ENCODE results near the gene FAM53C. TPM values are rescaled to one million over a fixed set of nuclear protein-coding genes. Genes with fewer than 3 reads are reported as not detected.
"Not testable (repeated sequence)": the region's sequence is repeated elsewhere in the genome, so short reads cannot be mapped to it uniquely, and the experiment has no call there.

Gene FAM53C
- 29.8 TPM for polyA plus RNA-seq (2013, experiment 1 of 2; ENCODE audit: insufficient read length)
- polyA plus RNA-seq (2013, experiment 2 of 2; ENCODE audit: insufficient read length) = 19.8 TPM

DNA sequence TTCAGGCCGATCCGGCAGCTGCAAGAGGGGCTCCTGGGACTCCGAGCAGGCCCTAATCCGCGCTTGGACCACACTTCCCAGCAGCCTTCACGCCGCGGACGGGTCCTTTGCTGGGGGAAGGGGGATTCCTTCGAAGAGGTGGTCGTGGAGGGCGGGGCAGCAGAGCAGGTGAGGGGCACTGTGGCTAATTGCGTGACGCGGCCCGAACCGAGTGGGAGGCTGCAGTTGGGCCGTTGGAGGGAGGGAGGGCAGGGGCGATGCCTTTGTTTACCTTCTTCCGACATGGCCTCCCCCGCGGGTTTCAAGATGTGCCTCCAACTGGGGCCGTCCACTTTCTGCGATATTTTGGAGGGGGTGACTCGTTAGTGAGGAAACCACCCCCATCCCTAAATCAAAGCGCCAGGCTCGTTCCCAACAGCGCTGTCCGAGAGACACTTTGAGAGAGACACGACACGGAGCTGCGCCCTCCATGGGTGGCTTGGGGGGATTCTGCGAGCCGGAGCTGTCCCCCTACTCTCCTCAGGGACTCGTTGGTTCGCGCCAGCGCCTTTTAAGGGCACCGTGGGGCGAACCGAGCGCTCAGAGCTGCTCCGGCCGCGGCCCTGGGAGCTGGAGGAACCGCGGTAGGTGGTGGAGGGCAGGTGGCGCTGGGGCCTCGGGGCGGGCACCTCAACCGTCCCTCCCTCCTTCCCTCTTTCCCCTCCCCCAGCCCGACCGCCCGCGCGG lies at the start of gene FAM53C:
FAM53C (plus strand) TSS at position 582 of the 726 bp plus-strand sequence. CDS start 3,070 bp downstream, outside the sequence.
- DNase-seq = peak; percentile 91

DNA sequence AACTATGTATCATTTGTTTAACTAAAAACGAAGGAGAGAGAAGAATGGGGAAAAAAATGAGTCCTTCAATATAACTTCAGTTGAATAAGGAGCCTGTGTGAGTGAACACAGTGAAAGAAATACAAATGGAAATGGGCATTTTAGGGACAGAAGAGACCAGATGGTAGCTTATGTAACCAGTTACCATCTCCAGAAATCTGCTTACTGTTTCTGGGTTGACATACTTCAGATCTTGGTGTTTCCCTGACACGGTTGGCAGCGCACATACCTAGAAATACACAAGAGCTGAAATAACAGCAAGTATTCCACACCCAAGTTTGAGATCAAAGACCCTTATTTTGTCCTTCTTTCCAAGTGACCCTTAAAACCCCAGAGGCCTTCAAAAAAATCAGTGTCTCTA lies 48.8 kb upstream of the FAM53C start:
- no peak for DNase-seq

- peak; percentile 5 for DNase-seq
These were observed 34.7 kb upstream of the FAM53C start for GRCh38 chr5:138303372-138303771.

DNA sequence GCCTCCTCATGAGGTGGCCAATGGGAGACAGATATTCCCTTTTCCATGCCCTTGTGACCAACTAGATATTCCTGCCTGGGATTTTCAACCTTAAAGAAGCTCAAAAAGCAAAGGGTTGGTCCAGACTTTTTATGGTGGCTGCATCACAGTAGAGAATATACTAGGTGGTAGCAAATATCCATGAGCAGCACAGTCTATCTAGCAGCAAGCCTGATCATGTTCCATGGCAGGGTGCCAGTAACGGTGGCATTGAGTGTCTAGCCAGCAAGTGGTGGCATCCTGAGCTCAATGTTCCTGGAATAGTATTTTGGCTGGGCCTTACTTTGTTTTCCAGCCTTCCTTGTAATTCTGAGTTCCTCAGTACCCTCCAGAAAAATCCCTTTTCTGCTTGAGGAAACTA lies 32.3 kb upstream of the FAM53C start:
- no peak for DNase-seq

- DNase-seq = no peak
These were observed 22.3 kb upstream of the FAM53C start for GRCh38 chr5:138315751-138316278.

DNA sequence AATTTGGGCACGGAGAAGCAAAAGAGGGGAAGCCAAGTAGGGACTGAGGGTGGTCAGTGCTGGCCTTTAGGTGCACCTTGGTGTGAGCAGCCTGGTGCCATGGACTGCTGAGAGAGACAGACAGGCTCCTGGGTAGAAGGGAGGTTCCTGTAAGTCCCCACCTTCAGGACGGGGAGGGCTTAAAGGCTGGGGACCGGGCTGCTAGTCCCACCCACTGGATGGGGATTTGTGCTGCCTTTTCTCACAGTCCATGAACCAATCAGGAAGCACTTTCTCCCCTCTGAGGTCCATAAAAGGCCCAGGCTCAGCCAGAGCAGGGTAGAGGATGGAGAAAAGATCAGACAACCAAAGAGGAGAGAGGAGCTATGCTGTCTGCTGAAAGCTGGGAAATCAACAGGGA lies 21.7 kb upstream of the FAM53C start:
- DNase-seq = no peak

- DNase-seq = not testable (repeated sequence)
These were observed 19.9 kb upstream of the FAM53C start for GRCh38 chr5:138318211-138318610.

- DNase-seq = no peak
These were observed 7.1 kb upstream of the FAM53C start for GRCh38 chr5:138330813-138331448.

DNA sequence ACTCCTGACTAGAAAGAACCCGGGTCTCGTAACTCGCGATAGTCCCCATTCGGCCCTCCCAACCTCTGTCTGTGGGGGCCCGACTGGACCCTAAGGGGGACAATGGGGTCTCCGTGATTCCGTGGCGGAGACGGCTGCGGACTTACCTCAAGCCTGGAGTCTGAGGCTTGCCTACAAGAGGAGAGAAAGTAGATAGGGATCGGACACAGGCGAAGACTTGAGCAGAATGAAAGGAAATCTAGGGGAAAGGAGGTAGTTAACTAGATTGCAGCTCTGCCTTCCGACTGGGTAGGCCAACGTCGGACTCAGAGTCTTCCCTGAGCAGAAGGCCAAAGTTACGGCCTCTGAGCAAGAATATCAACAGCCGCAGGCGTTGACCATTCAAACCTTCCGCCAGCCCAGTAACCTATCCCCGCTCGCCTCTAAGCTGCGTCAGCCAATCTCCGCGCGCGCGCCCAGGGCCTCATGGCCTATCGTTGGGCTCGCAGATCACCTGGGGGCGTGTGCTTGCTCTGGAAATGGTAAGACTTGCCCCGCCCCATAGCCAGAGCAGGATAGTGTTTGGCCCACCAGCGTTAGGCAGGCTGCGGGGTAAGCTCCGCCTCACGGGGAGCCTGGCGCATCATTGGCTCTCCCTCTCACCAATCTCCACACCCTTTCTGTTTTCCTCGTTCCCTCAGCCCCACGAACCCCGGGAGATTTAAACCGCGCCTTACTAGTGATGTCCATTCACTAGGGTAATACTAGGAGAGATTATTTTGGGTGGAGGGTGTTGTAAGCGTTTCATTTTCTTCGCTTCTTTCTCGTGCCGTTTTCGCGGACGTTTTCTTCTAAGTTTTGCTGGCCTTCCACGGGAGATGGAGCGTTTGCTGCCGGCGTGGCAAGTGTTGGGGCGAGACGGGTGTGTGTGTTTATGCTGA lies 6.4 kb upstream of the FAM53C start, which contains the start of gene CDC25C:
CDC25C (minus strand) TSS at position 356 of the 920 bp plus-strand sequence. CDS start 624 bp downstream, outside the sequence.
- peak; percentile 100 for DNase-seq

DNA sequence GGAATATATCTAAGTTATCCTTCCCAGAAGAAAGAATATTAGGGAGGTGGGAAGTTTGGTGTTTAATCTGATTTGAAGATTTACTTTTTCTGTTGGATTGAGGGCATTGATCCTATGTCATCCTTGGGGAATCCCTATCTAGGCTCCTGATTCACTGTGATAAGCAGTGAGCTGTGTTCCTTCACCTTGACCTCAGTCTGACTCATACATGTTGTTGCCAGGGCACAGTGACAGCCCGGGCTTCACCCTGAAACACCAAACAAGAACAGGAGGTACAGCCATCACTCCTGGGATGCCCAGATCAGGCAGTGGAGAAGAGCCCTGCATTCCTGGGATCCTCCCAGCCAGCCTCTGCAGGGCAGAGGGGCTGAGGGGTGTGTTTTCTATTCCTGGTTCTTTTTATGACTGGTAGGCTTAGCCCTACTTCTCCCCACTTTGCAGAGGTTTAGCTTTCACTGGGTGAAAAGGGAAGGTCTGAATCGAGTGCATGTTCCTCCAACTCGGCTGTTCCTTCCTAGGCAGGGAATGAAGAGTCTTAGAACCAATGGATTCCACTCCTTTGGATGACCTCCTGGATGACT lies 3.1 kb upstream of the FAM53C start:
- DNase-seq = no peak

DNA sequence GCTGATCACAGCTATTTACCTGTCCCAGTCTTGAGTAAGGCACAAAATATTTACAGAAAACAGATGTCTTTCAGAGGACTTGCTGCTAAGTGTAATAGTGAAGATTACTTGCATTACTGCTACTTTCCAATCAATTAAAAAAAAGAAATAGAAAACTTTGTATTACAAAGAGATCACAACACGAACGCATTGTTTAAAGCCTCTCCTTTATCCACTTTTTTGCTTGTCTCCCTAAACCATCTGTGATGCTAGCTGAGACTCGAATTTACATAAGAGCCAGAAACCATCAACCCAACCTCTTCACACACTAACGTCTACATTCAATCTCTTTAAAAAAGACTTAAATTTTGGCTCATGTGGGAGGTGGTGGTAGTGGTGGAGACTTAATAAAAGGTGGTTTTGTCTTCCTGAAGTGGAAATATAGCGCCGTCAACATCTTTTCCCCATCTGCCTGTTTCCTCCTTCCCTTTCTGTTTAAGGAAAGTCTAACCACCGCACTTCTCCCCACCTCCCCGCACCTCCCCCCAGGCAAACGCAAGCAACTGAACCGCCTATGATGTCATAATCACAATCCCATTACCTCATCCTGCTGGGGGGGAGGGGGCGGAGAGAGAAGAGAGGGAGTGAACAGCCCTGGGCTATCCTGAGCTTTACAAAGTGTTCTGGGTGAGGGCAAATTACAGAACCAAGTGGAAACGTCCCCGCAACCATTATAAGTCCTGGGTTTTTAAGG lies 948 bp upstream of the FAM53C start:
- no peak for DNase-seq

DNA sequence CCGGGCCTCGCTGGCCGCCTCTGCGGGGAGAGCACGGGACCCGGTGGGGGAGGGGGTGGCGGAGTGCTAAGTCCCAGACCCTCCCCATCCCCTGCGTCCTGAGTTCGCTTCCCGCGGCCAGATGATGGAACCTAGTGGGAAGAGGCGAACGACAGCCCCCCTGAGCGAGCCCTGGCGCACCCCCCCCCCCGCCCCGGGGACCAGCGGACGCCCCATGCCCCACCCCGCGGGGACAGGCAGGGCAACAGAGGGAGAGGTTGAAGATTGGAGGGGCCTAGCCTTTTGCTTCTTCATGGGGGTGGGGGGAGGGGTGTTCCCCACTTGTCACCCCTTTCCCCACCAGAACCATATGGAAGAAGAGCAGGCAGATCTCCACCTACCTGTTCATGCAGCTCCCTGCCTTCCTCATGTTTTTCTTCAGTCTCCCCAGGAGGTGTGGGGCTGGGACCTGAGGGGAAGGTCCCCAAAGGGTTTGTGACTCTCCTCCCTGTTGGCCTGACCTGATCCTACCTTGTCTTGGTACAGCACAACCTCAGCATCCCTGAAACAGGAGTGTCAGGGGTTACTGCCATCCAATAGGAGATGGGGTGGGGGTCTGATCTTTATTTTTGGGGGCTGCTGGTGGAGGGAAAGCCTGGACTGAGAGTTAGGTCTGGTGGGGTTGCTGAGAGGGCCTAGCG lies 485 bp downstream of the FAM53C start:
- DNase-seq = no peak

DNA sequence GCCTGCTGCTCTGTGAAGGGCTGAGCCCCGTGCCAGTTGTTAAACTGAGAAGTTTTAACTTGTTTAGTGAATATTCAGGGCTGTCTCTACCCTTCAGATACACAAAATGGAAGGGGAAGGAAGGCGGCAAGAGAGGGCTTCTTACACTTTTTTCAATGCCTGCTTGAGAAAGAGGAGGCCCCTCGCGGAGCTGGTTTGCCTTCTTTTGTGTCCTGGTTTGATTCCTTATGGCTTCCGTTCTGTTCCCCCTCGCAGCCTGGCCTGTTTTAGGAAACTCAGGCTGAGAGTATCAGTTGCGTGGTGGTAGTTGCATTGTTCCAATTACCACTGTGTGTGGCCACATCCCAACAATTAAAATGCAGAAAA lies 1.0 kb downstream of the FAM53C start:
- DNase-seq = no peak

DNA sequence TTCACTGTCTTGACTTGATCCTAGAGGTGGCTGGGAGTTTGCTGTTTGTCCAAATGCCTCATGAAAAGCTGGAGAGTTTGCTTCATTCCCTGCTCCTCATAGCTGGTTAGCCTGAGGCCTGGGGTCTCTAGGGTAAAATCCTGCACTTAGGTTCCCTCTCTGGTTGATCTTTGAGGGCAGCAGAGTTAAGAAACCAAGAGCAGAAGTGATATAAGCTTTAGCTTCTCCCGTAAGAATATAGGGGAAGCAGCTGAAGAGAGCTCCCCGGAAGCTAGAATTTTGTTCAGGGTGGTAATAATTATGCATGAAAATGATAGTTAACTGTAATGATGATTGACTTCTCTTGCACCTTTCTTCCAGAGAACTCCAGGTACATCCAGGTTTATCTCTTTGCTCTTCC lies 1.4 kb downstream of the FAM53C start:
- no peak for DNase-seq

GRCh38 chr5:138340008-138340407 lies 1.9 kb downstream of the FAM53C start:
- DNase-seq = no peak

DNA sequence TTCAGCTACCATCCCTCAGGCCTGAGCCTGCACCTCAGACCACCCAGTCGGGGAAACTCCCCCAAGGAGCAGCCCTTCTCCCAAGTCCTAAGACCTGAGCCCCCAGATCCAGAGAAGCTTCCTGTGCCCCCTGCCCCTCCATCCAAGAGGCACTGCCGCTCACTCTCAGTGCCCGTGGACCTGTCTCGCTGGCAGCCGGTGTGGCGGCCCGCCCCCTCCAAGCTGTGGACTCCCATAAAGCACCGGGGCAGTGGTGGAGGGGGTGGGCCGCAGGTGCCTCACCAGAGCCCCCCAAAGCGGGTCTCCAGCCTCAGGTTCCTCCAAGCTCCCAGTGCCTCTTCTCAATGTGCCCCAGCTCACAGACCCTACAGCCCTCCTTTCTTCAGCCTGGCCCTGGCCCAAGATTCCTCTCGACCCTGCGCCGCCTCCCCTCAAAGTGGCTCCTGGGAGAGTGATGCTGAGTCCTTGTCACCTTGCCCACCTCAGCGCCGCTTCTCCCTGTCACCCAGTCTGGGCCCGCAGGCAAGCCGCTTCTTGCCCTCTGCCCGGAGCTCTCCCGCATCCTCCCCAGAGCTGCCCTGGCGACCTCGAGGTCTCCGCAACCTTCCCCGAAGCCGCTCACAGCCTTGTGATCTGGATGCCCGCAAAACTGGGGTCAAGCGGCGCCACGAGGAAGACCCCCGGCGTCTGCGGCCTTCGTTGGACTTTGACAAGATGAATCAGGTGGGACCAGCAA lies 7.0 kb downstream of the FAM53C start:
- DNase-seq = no peak

DNA sequence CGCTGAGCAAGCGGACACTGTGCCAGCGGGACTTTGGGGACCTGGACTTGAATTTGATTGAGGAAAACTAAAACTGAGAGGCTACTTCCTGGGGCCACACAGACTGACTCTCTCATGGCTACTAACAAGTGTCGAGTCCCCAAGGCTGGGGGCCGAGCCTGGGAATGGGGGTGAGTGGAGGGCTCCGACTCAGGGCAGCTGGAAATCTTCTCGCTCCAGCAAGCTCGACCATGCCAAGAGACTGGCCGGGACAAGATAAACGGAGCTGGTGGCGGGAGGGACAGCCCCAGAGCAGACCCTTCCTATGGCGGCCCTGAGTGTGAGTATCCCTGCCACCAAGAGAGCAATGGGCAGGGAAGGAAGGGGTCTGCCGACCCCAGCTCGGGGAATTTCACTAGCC lies 8.8 kb downstream of the FAM53C start:
- DNase-seq = no peak

GRCh38 chr5:138349852-138350562 lies 11.9 kb downstream of the FAM53C start:
- peak; percentile 35 for DNase-seq

- DNase-seq = no peak
These were observed 12.5 kb downstream of the FAM53C start for GRCh38 chr5:138350563-138350890.

GRCh38 chr5:138351056-138351455 lies 13.0 kb downstream of the FAM53C start:
- peak; percentile 76 for DNase-seq
